Measurements from ENCODE around the gene CSTB. TPM values are rescaled to one million over a fixed set of nuclear protein-coding genes. Genes with fewer than 3 reads are reported as not detected.

Gene CSTB
- total and polyA plus RNA-seq, 4 donors, result 3.8 to 62.4 (median 33.7) TPM

DNA sequence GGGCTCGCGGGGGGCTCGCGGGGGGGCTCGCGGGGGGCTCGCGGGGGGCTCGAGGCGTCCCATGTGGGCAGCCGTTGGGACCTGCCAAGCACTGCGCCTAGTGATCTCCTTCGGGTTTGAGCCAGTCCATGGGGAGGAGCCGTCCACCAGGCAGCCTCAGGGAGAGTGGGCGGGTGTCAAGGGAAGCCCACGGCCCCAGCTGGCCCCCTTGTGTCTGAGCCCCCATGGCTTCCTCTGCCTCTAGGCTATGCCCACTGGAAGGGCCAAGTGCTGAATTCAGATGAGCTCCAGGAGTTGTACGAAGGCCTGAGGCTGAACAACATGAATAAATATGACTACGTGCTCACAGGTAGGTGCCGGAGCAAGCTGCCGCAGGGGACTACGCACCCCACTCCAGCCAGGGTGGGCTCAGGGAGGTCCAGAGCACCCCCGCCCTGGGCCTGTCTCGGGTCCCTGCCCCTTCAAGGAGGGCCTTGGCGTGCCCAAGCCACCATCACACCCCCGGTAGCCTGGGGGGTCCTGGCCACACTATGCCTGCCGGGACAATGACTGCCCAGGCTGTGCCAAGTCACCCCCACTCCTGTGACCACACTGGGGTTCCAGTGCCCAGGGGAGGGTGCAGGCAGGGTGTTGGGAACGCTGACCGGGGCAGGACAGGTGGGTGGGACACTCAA, 34.5 kb downstream of the CSTB start:
- no peak overlapping the region for H3K27ac ChIP-seq (ENCODE audit: low read depth in 1 of 2, low read length in 2 of 2)
- no peak for DNase-seq (ENCODE audit: low spot score)

More for the DNA sequence above, 34.5 kb downstream of the CSTB start:
- Histone ChIP-seq H3K9me3 (ENCODE audit: control insufficient read depth in 4 of 4, low read length in 3 of 4) (no peaks in the 10 kb centered on the region), H3K36me3 (ENCODE audit: control insufficient read depth in 4 of 4, insufficient read depth in 3 of 4, low read depth in 1 of 4, low read length in 3 of 4) (peaks cover 5 to 27% (median 18%) of the 10 kb centered on the region in 4 donors), H3K27me3 (ENCODE audit: control insufficient read depth in 4 of 4, insufficient read depth in 4 of 4, low read length in 3 of 4) (no peaks in the 10 kb centered on the region), H3K4me1 (ENCODE audit: control insufficient read depth in 4 of 4, insufficient read depth in 4 of 4, low read length in 3 of 4) (peaks cover 7 to 20% (median 16%) of the 10 kb centered on the region in 4 donors), H3K4me3 (ENCODE audit: low read depth in 1 of 3, low read length in 3 of 3) (no peak overlapping the region), H3K9ac (ENCODE audit: low read depth in 1 of 2, low read length in 2 of 2) (no peak overlapping the region)
- TF ChIP-seq TAF1 (conservative IDR thresholded peaks at IDR 0.05), result no peak
- no peak for TF ChIP-seq FOXA1 (IDR thresholded peaks at IDR 0.05)
- no peak for TF ChIP-seq JUND (IDR thresholded peaks at IDR 0.05)
- TF ChIP-seq, protein P1, sequence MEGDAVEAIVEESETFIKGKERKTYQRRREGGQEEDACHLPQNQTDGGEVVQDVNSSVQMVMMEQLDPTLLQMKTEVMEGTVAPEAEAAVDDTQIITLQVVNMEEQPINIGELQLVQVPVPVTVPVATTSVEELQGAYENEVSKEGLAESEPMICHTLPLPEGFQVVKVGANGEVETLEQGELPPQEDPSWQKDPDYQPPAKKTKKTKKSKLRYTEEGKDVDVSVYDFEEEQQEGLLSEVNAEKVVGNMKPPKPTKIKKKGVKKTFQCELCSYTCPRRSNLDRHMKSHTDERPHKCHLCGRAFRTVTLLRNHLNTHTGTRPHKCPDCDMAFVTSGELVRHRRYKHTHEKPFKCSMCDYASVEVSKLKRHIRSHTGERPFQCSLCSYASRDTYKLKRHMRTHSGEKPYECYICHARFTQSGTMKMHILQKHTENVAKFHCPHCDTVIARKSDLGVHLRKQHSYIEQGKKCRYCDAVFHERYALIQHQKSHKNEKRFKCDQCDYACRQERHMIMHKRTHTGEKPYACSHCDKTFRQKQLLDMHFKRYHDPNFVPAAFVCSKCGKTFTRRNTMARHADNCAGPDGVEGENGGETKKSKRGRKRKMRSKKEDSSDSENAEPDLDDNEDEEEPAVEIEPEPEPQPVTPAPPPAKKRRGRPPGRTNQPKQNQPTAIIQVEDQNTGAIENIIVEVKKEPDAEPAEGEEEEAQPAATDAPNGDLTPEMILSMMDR (IDR thresholded peaks at IDR 0.05; ENCODE audit: low read depth, low read length, missing input control), result no peak
- TF ChIP-seq, protein P2, sequence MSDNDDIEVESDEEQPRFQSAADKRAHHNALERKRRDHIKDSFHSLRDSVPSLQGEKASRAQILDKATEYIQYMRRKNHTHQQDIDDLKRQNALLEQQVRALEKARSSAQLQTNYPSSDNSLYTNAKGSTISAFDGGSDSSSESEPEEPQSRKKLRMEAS (IDR thresholded peaks at IDR 0.05), result no peak
- TF ChIP-seq GABPA (IDR thresholded peaks at IDR 0.05 in 1 of 2, conservative IDR thresholded peaks at IDR 0.05 in 1 of 2), result no peak
- TF ChIP-seq, protein P3, sequence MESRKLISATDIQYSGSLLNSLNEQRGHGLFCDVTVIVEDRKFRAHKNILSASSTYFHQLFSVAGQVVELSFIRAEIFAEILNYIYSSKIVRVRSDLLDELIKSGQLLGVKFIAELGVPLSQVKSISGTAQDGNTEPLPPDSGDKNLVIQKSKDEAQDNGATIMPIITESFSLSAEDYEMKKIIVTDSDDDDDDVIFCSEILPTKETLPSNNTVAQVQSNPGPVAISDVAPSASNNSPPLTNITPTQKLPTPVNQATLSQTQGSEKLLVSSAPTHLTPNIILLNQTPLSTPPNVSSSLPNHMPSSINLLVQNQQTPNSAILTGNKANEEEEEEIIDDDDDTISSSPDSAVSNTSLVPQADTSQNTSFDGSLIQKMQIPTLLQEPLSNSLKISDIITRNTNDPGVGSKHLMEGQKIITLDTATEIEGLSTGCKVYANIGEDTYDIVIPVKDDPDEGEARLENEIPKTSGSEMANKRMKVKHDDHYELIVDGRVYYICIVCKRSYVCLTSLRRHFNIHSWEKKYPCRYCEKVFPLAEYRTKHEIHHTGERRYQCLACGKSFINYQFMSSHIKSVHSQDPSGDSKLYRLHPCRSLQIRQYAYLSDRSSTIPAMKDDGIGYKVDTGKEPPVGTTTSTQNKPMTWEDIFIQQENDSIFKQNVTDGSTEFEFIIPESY (IDR thresholded peaks at IDR 0.05), result no peak
- no peak for TF ChIP-seq HNF4A (conservative IDR thresholded peaks at IDR 0.05)
- TF ChIP-seq FOXA2 (IDR thresholded peaks at IDR 0.05), result no peak
- TF ChIP-seq RAD21 (IDR thresholded peaks at IDR 0.05), result no peak
- no peak for TF ChIP-seq YY1 (IDR thresholded peaks at IDR 0.05)
- TF ChIP-seq SP1 (IDR thresholded peaks at IDR 0.05), result no peak
- no peak for TF ChIP-seq HNF4G (IDR thresholded peaks at IDR 0.05)
- no peak for TF ChIP-seq EGR1 (IDR thresholded peaks at IDR 0.05; ENCODE audit: low read depth in 2 of 2)
- TF ChIP-seq, protein P4, sequence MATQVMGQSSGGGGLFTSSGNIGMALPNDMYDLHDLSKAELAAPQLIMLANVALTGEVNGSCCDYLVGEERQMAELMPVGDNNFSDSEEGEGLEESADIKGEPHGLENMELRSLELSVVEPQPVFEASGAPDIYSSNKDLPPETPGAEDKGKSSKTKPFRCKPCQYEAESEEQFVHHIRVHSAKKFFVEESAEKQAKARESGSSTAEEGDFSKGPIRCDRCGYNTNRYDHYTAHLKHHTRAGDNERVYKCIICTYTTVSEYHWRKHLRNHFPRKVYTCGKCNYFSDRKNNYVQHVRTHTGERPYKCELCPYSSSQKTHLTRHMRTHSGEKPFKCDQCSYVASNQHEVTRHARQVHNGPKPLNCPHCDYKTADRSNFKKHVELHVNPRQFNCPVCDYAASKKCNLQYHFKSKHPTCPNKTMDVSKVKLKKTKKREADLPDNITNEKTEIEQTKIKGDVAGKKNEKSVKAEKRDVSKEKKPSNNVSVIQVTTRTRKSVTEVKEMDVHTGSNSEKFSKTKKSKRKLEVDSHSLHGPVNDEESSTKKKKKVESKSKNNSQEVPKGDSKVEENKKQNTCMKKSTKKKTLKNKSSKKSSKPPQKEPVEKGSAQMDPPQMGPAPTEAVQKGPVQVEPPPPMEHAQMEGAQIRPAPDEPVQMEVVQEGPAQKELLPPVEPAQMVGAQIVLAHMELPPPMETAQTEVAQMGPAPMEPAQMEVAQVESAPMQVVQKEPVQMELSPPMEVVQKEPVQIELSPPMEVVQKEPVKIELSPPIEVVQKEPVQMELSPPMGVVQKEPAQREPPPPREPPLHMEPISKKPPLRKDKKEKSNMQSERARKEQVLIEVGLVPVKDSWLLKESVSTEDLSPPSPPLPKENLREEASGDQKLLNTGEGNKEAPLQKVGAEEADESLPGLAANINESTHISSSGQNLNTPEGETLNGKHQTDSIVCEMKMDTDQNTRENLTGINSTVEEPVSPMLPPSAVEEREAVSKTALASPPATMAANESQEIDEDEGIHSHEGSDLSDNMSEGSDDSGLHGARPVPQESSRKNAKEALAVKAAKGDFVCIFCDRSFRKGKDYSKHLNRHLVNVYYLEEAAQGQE (IDR thresholded peaks at IDR 0.05), result no peak
- no peak for TF ChIP-seq NR2F2 (IDR thresholded peaks at IDR 0.05)
- 77% methylated on average over 24 of the region's 28 CpGs for WGBS
